HEK293 (cell line): ENCODE data around the gene C1orf122.

Source experiments
- ZBTB21 ChIP-seq: fragments of 450-650 bp; formaldehyde crosslinking; IDR thresholded peaks from 2 replicates; pipeline ENCODE4 v1.5.1; 2017; ENCODE audit warnings: missing biosample characterization, missing genetic modification characterization
- ZNF138 ChIP-seq: fragments of 450-650 bp; formaldehyde crosslinking; IDR thresholded peaks from 2 replicates; pipeline ENCODE4 v1.5.1; 2016; ENCODE audit warnings: missing biosample characterization, missing genetic modification characterization, borderline replicate concordance
- ZNF274 ChIP-seq, 2 experiments: fragments of 200-500 bp in 1 of 2; fragments of 450-650 bp in 1 of 2; sonication (Bioruptor generic) in 1 of 2; formaldehyde crosslinking in 1 of 2; IDR thresholded peaks; 2 replicates each; pipeline versions ENCODE4 v1.5.1 to v1.6.1; 2014 to 2016; ENCODE audit warnings: borderline replicate concordance in 1 of 2, inconsistent platforms in 1 of 2, low read length in 1 of 2, missing biosample characterization in 1 of 2, missing genetic modification characterization in 1 of 2
- TF ChIP-seq, protein P1 (sequence below): fragments of 450-650 bp; formaldehyde crosslinking; IDR thresholded peaks from 2 replicates; pipeline ENCODE4 v1.5.1; 2016; ENCODE audit warnings: missing biosample characterization, missing genetic modification characterization
- TF ChIP-seq, protein P2 (sequence below): fragments of 450-650 bp; formaldehyde crosslinking; IDR thresholded peaks from 2 replicates; pipeline ENCODE4 v1.5.1; 2016; ENCODE audit warnings: missing biosample characterization, missing genetic modification characterization

DNA sequence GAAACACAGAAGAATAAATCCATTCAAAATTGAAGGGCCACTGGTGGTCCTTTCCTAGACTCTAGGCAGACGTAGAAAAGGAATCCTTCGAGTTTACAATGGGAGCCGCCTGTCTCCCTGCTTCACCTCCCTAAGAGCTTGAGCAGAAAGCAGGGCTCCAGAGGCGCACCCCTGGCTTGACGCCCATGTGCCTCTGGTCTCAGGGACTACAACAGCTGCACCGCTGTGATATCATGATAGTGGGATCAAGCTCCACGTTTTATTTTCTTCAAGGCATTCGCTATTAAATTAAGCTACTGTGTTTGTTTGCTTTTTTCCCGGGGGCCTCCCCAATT is 403 bp upstream of the C1orf122 start:
- TF ChIP-seq ZNF138 (tag by site-specific recombination) (no peak), ZNF274 (IDR thresholded peaks at IDR 0.05; ENCODE audit: low read length) (no peak), ZNF274 (tag by site-specific recombination; IDR thresholded peaks at IDR 0.05; ENCODE audit: borderline replicate concordance) (no peak), ZBTB21 (no peak)
- TF ChIP-seq, protein P1, sequence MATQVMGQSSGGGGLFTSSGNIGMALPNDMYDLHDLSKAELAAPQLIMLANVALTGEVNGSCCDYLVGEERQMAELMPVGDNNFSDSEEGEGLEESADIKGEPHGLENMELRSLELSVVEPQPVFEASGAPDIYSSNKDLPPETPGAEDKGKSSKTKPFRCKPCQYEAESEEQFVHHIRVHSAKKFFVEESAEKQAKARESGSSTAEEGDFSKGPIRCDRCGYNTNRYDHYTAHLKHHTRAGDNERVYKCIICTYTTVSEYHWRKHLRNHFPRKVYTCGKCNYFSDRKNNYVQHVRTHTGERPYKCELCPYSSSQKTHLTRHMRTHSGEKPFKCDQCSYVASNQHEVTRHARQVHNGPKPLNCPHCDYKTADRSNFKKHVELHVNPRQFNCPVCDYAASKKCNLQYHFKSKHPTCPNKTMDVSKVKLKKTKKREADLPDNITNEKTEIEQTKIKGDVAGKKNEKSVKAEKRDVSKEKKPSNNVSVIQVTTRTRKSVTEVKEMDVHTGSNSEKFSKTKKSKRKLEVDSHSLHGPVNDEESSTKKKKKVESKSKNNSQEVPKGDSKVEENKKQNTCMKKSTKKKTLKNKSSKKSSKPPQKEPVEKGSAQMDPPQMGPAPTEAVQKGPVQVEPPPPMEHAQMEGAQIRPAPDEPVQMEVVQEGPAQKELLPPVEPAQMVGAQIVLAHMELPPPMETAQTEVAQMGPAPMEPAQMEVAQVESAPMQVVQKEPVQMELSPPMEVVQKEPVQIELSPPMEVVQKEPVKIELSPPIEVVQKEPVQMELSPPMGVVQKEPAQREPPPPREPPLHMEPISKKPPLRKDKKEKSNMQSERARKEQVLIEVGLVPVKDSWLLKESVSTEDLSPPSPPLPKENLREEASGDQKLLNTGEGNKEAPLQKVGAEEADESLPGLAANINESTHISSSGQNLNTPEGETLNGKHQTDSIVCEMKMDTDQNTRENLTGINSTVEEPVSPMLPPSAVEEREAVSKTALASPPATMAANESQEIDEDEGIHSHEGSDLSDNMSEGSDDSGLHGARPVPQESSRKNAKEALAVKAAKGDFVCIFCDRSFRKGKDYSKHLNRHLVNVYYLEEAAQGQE (tag by site-specific recombination) = no peak
- TF ChIP-seq, protein P2, sequence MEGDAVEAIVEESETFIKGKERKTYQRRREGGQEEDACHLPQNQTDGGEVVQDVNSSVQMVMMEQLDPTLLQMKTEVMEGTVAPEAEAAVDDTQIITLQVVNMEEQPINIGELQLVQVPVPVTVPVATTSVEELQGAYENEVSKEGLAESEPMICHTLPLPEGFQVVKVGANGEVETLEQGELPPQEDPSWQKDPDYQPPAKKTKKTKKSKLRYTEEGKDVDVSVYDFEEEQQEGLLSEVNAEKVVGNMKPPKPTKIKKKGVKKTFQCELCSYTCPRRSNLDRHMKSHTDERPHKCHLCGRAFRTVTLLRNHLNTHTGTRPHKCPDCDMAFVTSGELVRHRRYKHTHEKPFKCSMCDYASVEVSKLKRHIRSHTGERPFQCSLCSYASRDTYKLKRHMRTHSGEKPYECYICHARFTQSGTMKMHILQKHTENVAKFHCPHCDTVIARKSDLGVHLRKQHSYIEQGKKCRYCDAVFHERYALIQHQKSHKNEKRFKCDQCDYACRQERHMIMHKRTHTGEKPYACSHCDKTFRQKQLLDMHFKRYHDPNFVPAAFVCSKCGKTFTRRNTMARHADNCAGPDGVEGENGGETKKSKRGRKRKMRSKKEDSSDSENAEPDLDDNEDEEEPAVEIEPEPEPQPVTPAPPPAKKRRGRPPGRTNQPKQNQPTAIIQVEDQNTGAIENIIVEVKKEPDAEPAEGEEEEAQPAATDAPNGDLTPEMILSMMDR = no peak
